Measurements from ENCODE around the gene CKB. TPM values are rescaled to one million over a fixed set of nuclear protein-coding genes. Genes with fewer than 3 reads are reported as not detected.
"Not testable (repeated sequence)": the region's sequence is repeated elsewhere in the genome, so short reads cannot be mapped to it uniquely, and the experiment has no call there.

CKB gene
- total RNA-seq, 1 donor from 2014 or later: 4.8 TPM

DNA sequence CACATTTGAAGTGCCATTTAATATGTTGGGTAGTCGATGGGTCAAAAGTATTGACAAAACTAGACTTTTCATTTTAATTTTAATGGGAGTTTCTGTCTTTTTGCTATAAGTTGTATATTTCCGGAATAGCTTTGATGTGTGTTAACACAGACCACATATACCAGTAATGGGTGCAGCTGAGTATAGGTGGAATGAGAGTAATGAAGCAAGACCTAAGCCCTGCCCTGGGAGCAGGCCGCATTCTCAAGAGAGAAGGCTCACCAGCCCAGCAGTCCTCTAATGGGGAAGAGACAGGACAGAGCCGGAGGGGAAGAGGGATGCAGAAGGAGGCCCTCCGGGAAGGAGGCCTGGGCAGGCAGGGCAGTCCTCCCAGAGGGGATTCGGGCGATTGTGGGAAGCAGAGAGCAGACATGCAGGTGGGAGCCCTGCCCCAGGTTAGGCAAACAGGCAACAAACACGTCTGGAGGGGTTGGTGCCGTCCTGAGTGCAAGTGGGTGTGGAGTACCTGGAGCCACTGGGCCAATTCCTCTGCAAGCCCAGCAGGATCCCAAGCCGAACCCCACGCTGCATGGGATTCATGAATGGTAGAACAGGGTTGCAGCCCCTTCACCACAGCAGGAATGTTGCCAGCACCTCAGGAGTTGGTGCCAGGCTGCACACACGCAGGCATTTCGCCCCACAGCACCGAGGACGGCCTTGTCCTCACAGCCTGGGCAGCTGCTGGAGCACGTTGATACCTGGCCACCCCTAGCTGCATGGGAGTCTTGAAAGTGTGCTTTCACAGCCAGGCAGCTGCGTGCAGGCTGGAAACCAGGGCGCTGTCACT is 7.8 kb downstream of the CKB start:
- intact Hi-C loops (cut with micrococcal nuclease): no loop called here

DNA sequence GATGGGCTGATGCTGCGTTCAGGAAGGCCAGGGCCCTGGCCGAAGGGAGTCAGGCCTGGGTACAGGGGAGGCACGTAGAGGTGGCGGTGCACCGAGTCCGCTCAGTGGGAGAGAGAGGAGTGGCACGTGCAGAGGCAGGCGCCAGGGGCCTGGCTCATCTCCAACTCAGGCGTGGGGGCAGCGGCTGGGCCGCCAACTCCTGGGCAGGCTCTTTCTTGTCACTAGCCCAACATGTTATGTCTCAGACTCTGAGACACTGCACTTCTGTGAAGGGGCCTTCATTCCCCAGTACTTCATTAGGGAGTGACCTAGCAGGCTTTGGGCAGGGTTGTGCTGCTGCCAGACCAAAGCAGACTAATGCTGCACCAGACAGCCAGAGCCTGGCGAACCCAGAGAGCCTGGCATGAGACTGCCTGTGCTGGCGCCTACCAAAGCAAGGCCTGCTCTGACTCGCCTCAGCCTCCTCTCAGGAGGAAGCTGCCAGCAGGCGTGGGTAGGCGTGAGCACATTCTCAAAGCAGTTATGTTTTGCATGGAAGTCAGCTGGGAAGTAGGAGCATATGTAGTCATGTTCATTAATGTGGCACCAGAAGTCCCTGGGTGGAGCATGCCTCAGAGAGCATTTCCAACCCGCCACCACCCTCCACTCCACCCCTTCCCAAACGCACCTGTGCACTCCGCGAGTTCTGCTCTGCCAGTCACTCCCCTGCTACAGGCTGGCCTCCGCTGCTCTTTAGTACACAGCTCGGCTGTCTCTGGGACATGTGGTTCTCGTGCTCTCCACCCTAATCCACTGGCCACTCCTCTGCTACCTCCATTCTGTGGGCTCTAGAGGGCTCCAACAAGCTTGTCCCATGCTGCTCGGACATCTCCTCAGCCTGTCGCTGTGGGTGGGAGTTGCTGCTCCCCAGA is 9.7 kb downstream of the CKB start:
- intact Hi-C loops (cut with micrococcal nuclease): no loop called here

DNA sequence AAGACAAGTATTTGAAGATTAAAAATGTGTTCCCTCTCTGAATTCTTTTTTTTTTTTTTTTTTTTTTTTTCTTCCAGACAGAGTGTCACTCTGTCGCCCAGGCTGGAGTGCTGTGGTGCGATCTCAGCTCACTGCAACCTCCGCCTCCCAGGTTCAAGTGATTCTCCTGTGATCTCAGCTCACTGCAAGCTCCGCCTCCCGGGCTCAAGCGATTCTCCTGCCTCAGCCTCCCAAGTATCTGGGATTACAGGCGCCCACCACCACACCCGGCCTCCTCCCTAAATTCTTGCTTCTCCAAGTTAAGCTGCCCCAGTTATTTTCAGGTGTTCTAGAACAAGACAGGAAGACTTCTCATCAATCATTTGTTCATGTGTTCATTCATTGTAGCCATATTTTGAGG is 10.4 kb downstream of the CKB start:
- intact Hi-C loops (cut with micrococcal nuclease): not testable (repeated sequence)

DNA sequence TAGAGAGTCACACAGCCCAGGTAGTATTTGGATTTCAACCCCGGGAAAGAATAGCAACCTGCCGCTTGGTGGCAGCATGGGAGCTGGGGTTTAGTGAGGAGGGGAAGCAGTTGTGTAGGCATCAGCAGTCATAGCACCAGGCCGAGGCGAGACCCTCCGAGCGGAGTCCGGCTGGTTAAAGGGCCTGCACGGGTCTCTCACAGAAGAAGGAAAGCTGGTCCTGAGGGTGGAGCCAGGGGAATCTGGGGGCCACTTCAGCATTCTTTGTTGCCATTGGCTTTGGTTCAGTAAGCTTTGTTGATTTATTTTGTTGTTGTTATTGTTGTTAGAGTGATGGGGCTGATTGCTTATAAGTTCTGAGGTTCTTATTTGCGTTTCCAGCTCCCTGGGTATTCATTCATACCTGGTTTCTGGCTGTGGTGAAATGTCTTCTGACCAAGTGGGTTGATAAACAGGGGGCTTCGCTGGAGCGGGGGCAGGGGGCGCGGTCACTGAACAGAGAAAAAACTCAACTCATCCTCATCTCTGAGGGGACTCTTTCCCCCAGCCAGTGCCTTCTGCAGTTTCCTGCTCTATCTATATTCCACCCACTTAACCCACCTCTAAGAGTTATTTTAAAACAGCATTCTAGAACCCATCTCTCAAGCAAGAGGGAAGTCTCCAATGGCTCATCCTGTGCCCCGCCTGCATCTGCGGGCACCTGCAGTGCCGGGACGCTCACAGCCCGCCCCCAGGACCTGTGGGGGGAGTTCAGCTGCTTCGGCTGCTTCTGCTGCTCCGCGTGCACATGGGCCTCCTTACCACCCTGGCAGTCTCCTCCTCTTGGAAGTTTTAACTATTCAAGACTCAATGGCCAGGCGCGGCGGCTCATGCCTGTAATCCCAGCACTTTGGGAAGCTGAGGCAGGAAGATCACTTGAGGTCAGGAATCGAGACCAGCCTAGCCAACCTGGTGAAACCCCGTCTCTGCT is 11.6 kb downstream of the CKB start:
- intact Hi-C loops (cut with micrococcal nuclease): no loop called here

DNA sequence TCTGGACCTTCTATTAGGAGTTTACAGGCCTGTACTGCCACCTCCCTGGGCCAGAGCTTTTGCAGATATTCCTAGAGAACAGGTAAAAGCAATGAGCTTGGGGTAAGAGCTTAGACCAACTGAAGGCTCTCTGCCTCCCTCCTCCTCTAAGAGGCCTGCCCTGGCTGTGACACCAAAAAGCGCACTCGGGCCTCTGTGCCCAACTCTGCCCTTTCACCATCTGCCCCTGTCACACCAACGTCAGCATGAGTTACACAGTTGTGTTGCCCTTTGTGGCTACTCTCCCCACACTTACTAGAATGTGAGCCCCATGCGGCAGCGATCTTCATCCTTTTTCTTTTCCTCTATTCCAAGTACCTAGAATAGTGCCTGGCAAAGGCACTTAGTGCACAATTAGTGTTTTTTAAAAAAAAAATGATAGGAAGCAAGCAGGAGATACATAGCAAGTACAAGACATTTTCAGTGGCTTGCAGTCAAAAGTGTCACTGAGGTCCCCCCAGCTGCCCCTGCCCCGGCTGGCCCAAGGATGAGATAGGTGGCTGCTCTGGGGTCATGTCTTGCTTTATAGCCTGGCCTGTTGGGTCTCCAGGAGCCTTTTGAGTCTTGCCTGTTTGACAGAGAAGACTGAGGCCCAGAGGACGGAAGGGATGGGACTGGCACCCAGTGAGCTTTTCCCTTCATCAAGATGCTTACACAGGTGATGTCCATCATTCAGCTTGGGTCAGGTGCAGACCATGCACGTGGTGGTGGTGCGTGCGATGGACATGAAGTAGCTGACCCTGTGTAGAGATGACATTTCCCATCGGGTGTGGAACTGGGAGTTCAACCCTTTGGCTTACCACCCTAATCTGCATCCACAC is 12.5 kb downstream of the CKB start:
- intact Hi-C loops (cut with micrococcal nuclease): no loop called here

DNA sequence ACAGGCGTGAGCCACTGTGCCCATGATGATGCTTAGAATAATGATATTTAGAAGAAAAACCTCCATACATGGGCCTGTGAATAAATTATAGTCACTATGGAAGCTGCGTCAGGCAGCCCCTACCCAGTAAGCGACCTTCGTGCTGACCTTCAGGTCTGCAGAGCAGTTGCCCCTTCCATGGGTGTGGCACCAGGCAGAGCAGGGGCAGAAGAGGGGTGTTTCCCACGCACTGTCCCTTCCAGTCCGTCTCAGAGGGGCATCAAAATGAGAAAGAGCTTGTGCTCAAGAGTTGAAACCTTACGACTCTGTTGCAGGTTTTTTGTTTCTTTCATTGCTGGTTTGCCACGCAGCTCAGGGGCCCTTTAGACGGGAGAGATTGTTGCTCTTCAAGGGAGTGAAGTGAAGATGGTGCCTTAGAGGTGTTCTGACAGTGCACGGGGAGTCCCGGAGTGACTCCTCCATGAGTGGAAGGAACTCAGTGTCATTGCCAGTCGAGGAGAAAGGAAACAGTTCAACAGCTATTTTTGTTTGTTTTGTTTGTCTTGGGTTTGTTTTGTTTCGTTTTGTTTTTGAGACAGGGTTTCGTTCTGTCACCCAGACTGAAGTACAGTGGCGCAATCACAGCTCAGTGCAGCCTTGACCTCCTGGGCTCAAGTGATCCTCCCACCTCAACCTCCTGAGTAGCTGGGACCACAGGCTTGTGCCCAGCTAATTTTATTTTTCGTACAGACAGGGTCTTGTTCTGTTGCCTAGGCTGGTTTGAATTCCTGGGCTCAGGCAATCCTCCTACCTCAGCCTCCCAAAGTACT is 13.9 kb downstream of the CKB start:
- intact Hi-C loops (cut with micrococcal nuclease): no loop called here

DNA sequence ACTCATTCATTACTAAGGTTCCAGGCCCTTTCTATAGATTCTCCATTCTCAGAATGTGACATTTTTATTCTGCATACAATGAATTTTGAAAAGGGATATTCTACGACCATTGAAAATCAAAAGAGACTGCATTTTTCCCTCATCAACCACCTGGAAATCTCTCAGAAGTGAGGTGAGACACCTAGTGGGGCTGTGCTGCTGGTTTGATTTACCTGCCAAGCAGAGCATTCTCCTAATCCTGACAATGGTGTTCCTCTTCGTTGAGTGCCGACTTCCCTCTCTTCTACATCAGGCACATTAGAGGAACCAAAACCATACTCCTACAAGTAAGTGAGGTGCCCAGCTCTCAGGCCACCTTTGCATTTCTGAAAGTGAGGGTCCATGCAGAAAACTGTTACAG is 14.9 kb downstream of the CKB start:
- intact Hi-C loops (cut with micrococcal nuclease): no loop called here

DNA sequence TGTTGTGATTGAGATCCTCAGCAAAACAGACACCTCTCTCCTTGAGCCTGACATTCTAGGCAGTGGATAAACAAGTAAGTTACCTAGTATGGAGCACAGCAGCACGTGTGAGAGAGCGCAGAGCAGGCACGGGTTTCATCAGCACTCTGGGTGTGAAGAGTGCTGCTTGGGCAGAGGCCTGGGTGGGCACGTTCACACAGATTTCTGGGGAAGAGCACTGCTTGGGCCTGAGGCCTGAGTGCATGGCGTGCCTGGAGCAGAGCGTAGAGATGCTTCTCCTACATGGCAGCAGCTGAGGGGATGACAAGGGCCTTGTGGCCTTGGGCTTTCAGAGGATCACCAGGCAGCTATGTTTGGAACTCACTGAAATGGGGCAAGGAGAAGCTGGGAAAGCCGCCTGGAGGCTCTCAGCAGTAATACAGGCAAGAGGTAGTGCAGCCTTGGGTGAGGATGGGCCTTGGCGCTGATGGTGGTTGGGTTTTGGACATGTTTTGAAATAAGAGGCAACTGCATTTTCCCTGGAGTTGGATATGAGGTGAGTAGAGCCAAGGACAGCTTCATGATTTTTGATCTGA is 17.6 kb downstream of the CKB start:
- intact Hi-C loops (cut with micrococcal nuclease): no loop called here

DNA sequence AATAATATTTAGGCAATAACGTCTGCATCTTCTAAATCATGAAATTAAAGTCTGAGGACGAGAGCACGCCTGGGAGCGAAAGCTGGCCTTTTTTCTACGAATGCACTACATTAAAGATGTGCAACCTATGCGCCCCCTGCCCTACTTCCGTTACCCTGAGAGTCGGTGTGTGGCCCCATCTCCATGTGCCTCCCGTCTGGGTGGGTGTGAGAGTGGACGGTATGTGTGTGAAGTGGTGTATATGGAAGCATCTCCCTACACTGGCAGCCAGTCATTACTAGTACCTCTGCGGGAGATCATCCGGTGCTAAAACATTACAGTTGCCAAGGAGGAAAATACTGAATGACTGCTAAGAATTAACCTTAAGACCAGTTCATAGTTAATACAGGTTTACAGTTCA is 19.3 kb downstream of the CKB start:
- intact Hi-C loops (cut with micrococcal nuclease): no loop called here

DNA sequence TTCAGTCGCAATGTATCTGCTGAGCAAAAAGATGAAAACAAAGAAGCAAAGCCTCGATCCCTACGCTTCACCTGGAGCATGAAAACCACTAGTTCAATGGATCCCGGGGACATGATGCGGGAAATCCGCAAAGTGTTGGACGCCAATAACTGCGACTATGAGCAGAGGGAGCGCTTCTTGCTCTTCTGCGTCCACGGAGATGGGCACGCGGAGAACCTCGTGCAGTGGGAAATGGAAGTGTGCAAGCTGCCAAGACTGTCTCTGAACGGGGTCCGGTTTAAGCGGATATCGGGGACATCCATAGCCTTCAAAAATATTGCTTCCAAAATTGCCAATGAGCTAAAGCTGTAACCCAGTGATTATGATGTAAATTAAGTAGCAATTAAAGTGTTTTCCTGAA is 19.8 kb downstream of the CKB start:
- intact Hi-C loops (cut with micrococcal nuclease): no loop called here

DNA sequence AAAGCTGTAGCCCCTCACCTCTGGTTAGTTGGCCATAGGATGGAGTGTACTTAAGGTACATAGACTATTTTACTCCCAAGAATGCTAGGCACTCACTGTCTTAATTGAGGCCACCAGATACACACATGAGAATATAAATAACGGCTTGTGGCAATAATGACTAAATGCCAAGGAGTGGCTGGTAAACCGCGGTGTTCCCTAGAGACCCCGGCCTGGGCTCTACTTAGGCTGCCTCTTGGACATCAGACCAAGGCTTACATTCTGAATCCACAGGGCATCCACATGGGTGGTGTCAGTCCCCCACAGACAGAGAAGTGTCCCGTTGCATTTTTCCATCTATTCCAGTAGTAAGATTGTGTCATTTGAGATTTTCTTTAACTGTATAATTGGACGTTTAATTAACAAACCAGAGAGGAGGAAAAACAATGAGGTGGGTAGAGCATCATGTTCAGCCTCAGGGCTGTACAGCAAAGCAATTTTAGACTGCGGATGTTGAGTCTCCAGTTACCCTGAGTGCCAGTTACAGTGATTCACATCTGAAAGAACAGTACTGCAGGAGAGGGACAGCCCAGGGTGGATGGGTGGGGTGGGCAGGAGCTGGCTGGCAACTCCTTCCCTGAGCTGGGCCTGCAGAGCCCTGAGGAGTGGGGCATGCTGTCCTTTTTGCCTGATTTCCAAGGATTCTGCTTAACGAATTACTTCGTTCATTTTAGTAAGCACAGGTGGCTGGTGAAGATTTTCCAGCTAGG is 20.5 kb downstream of the CKB start:
- intact Hi-C loops (cut with micrococcal nuclease): no loop called here

DNA sequence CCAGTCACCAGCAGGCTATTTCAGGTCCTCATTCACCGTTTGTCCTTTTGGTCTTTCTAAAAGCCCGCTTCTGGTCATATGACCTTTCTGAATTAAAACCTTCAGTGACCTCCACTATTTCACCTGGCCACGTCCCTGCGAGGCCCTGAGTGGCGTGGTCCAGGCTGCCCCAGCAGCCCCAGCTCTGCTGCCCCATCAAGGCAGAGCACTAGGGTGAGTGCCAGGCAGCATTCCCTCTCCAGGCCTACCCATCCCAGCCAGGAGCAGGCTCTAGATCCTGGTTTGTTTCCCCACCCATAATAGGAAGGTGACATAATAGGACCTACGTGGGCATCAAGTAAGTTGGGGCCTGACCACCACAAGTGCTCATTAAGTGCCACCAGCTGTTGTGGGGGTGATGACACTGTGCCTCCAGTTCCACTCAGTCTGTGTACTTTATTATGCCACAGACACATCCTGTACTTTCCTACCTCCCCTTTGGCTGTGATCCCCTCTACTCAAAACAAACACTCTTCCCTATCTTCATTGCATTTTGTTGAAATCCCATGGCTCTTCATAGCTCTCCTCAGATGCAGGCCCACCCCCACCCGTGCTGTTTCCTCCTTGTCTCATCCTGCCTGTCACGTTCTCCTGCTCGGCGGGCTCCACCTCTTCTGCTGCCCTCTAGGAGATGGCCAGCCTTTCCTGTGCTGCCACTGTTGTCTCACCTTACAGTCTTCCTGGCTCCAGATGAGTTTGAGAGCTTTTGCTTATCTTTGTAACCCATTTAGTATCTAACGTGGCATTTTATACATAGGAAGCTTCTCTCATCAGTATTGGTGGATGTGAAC is 21.4 kb downstream of the CKB start:
- intact Hi-C loops (cut with micrococcal nuclease): no loop called here

DNA sequence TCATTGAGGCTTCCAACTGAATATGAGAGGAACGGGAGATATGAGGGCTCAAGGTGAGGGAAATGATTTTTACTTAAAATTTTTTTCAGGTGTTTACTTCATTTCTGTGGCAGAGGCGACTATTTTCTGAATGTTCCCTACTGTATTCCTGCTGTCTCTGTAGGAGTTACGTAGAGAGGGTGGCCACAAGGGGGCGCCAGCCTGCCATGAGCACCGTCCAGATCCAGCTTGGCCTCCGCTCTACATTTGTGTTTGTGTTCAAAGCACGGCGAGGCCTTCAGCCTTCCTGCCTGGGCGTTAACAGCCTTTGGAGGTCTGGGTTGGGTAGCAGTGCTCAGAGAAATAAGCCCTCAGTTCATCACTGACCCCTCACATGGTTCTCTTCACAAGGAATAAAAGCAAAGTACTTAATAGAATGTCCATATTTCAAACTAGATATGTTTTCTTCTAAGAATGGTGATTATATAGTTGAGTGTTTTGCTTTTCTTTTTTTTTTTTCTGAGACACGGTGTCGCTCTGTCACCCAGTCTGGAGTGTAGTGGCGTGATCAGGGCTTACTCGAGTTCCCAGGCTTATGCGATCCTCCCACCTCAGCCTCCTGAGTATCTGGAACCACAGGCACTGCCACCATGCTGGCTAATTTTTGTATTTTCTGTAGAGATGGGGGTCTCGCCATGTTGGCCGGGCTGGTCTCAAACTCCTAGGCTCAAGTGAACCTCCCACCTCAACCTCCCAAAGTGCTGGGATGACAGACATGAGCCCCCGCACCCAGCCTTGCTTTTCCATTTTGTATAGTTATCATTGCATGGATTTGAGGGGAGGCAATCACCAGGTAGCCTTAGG is 22.3 kb downstream of the CKB start:
- intact Hi-C loops (cut with micrococcal nuclease): loop anchor here (1.0 kb wide), 1 partner anchor 46 kb away; no protein-coding TSS in a partner anchor

DNA sequence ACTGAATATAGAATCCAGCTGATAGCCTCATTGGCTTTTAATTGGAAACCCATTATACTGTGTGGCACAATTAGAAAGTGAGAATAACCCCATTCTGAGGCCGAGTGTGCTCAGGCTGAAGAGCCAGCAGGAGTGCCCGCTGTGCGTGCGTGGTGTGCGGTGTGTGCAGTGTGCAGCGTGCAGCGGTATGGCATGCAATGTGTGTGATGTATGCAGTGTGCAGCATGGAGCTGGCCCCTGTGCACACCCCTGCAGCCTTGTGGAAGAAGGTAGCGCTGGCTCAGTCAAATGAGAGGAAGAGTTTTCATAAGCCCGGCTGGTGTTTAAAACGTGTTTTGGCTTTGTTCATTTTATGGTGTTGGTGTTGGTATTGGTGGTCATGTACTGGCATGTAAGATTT is 22.9 kb downstream of the CKB start:
- intact Hi-C loops (cut with micrococcal nuclease): loop anchor here (1.0 kb wide), 1 partner anchor 47 kb away; no protein-coding TSS in a partner anchor

DNA sequence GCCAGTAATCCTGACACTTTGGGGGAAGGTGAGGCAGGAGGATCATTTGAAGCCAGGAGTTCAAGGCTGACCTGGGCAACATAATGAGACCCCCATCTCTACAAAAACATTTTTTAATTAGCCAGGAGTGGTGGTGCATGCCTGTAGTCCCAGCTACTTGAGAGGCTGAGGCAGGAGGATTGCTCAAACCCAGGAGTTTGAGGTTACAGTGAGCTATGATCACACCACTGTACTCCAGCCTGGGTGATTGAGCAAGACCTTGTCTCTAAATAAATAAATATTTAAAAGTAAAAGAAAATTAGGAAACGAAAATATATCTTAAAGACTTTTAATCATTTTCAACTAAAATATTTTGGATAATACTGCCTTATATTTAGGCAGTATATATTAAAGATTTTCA is 25.9 kb downstream of the CKB start:
- intact Hi-C loops (cut with micrococcal nuclease): no loop called here

DNA sequence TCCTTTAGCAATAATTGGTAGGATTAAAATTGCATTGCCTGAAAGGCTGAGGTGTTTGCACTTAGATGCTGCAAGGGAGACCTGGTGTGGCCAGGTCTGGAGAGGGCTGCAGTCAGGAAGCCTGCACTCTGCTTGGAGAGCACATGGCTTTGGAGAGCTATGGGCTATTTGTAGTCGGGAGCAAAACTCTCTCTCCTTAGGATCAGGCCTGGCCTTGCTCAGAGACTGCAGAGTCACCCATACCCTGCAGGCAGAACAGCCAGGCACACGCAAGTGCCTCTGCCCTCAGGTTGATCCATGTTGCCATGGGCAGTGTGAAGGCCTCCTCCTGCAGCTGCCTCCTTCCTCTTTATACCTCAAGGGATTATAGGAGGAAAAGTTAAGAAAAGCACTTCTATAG is 26.8 kb downstream of the CKB start:
- intact Hi-C loops (cut with micrococcal nuclease): no loop called here

Data from T-helper 2 cell treated with Interferon-gamma antibody and Interleukin-4, amounts not matched to agents 100 ng/mL and 5 ng/mL, for 36 hours (primary cell).